ENCODE data around the gene PRPF31. TPM values are rescaled to one million over a fixed set of nuclear protein-coding genes. Genes with fewer than 3 reads are reported as not detected.
A peak's percentile ranks its signal among the peaks of the same experiment; 100 is the strongest.

The PRPF31 gene
- total RNA-seq, 1 donor from 2014 or later = 44.4 TPM

DNA sequence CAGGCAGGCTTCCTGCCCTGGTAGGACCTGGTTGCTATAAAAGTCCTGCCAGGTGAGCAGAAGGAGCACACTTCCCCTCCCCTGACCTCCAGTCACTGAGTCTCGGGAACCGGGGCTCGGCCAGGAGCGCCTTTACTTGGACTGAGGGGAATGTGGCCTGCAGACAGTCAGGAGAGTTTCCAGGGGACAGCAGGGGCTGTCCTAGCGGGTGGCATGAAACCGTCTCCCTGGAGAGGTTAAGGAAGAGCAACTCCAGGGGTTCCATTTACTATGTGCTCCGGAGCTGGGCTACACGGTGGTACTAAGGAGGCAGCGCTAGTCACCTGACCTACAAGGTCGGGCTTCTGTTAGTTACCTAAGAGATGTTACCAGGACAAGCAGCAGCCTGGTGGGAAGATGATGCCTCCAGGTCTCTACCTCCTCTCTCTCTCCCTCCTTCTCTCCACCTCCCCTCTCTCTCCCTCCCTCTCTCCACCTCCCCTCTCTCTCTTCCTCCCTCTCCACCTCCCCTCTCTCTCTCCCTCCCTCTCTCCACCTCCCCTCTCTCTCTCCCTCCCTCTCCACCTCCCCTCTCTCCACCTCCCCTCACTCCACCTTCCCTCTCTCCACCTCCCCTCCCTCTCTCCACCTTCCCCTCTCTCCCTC is 17.9 kb downstream of the PRPF31 start:
- peaks cover 0 to 16% of the 10 kb centered on the region in 2 donors for H3K36me3 ChIP-seq
- H3K9me3 ChIP-seq = no peaks in the 10 kb centered on the region
- peaks cover 16% of the 10 kb centered on the region for H3K4me1 ChIP-seq
- intact Hi-C loops (cut with DNase I) = no loop called here
- peak in 1 of 2 donors; percentile 100 for DNase-seq (ENCODE audit: extremely low spot score in 2 of 2)
- no peaks in the 10 kb centered on the region for H3K27me3 ChIP-seq
- TF ChIP-seq POLR2AphosphoS5 (IDR thresholded peaks at IDR 0.05; ENCODE audit: insufficient read depth in 1 of 2, low read depth in 1 of 2) (no peak), POLR2A (IDR thresholded peaks at IDR 0.05) (no peak)
- no peak overlapping the region for H3K4me3 ChIP-seq
- H3K27ac ChIP-seq = no peak overlapping the region

DNA sequence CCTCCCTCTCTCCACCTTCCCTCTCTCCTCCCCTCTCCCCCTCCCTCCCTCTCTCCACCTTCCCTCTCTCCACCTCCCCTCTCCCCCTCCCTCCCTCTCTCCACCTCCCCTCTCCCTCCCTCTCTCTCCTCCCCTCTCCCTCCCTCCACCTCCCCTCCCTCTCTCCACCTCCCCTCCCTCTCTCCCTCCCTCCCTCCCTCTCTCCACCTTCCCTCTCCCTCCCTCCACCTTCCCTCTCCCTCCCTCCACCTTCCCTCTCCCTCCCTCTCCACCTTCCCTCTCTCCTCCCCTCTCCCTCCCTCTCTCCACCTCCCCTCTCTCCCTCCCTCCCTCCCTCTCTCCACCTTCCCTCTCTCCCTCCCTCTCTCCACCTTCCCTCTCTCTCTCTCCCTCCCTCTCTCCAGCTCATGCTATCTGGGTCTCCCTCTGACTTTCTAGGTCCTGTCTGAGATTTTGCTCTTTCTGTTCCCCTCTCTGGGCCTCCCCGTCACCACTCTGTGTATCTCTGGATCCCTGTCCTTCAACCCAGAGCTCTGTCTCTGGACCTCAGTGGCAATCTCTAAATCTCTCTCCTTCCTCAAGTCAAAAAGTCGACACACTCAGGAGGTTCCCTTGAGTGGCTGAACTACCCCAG is 18.5 kb downstream of the PRPF31 start:
- no peak overlapping the region for H3K27ac ChIP-seq
- intact Hi-C loops (cut with DNase I) = no loop called here

DNA sequence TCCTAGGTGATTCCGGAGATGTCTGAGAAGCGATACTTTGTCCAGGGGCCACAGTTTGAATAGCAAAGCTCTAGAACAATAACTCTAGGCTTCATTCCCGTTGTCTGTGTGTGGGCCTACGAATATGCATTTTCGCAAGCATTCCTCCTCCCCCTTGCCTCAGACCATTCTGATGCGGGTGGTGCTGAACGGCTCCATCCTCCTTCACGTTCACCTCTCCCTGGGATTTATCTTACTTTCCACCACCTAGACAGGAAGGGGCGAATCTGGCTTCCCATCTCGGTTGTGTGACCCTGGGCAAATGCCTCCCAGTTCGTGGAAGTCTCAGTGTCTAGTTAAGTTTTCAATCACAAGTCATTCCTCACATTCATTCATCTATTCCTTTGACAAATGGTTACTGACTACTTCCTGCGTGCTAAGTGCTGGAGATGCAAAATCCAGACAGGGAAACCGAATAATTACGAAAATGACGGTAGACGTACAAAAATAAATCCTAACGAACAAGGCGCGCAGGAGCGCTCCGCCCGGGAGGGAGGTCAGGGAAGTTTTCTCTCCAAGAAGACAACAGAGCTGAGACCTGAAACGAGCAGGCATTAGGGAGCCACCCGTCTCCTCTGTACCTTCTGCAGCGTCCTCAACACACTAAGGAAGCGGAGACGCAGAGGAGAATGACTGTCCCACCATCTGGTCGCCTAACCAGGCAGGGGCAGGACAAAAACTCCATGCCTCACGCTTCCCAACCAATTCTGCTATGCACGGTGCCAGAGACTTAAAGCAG is 20.7 kb downstream of the PRPF31 start:
- peak in 1 of 2 donors; percentile 91 for DNase-seq (ENCODE audit: extremely low spot score in 2 of 2)
- peaks cover 45% of the 10 kb centered on the region for H3K4me1 ChIP-seq
- peak overlapping the region; percentile 47 for H3K4me3 ChIP-seq
- TF ChIP-seq, protein P1, sequence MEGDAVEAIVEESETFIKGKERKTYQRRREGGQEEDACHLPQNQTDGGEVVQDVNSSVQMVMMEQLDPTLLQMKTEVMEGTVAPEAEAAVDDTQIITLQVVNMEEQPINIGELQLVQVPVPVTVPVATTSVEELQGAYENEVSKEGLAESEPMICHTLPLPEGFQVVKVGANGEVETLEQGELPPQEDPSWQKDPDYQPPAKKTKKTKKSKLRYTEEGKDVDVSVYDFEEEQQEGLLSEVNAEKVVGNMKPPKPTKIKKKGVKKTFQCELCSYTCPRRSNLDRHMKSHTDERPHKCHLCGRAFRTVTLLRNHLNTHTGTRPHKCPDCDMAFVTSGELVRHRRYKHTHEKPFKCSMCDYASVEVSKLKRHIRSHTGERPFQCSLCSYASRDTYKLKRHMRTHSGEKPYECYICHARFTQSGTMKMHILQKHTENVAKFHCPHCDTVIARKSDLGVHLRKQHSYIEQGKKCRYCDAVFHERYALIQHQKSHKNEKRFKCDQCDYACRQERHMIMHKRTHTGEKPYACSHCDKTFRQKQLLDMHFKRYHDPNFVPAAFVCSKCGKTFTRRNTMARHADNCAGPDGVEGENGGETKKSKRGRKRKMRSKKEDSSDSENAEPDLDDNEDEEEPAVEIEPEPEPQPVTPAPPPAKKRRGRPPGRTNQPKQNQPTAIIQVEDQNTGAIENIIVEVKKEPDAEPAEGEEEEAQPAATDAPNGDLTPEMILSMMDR (IDR thresholded peaks at IDR 0.05) = no peak
- TF ChIP-seq POLR2A (IDR thresholded peaks at IDR 0.05) (no peak), POLR2AphosphoS5 (IDR thresholded peaks at IDR 0.05; ENCODE audit: insufficient read depth in 1 of 2, low read depth in 1 of 2) (no peak)
- H3K36me3 ChIP-seq = no peaks in the 10 kb centered on the region
- H3K27ac ChIP-seq = peak overlapping the region; percentile 29
- no peaks in the 10 kb centered on the region for H3K9me3 ChIP-seq
- H3K27me3 ChIP-seq = no peaks in the 10 kb centered on the region
- intact Hi-C loops (cut with DNase I) = no loop called here

More for the DNA sequence above, 18.5 kb downstream of the PRPF31 start:
- no peak for TF ChIP-seq POLR2A (IDR thresholded peaks at IDR 0.05)
- TF ChIP-seq, protein P1 (IDR thresholded peaks at IDR 0.05) = no peak
- no peak for TF ChIP-seq POLR2AphosphoS5 (IDR thresholded peaks at IDR 0.05; ENCODE audit: insufficient read depth in 1 of 2, low read depth in 1 of 2)
- peaks cover 0 to 9% of the 10 kb centered on the region in 2 donors for H3K36me3 ChIP-seq
- no peaks in the 10 kb centered on the region for H3K9me3 ChIP-seq
- H3K4me3 ChIP-seq = no peak overlapping the region
- no peak for DNase-seq (ENCODE audit: extremely low spot score in 2 of 2)
- peaks cover 23% of the 10 kb centered on the region for H3K4me1 ChIP-seq
- H3K27me3 ChIP-seq = no peaks in the 10 kb centered on the region

DNA sequence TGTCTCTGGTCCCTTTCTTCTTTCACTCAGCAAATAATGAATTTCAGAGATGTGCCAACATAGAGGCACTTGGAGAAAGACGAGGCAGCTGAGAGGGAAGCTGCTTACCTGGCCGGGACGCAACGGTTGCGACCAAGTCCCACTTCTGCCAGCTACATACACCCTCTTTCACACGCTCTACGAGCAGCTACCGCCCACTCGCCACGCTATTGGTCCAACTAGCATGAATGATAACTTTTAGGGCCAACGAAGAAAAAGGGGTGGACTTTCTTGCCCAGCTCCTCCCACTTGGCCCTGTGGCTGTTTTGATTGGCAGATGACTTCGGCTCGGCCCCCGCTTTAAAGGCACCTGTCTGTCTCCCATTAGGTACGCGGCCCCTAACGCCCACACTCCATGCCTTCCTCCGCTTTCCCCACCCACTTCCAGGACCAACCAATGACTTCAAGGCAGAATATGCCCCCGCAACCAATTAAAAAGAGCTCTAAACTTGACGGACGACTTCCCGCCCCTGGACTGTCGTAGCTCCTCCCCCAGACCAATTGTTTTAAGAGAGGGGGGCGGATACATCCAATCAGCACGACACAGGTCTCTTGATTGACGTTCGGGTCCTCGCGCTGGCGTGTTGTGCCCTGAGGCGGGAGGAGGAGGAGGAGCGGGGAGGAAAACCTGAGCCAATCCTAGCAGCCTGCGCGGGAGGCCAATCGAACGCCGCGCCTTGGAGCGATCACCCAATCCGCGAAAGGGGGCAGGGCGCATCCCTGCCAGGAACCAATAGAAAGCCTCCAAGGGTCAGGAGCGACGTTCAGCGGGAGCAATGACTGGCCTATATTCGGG is 21.5 kb downstream of the PRPF31 start:
- DNase-seq (ENCODE audit: extremely low spot score in 2 of 2) = peak; percentile 100
- intact Hi-C loops (cut with DNase I) = no loop called here
- Histone ChIP-seq H3K9me3 (no peaks in the 10 kb centered on the region), H3K27me3 (no peaks in the 10 kb centered on the region), H3K4me1 (peaks cover 50% of the 10 kb centered on the region), H3K4me3 (peak overlapping the region; percentile 78 to 88), H3K36me3 (no peaks in the 10 kb centered on the region), H3K27ac (peak overlapping the region; percentile 89)
- TF ChIP-seq POLR2AphosphoS5 (IDR thresholded peaks at IDR 0.05; ENCODE audit: insufficient read depth in 1 of 2, low read depth in 1 of 2) = peak in 1 of 2 donors; percentile 87
- TF ChIP-seq, protein P1 (IDR thresholded peaks at IDR 0.05) = no peak
